ENCODE measurements around the gene C1orf174. TPM values are rescaled to one million over a fixed set of nuclear protein-coding genes. Genes with fewer than 3 reads are reported as not detected.
A peak's percentile ranks its signal among the peaks of the same experiment; 100 is the strongest.

C1orf174 gene
- polyA plus RNA-seq, 3 donors: 19.1 to 46.0 (median 21.3) TPM

DNA sequence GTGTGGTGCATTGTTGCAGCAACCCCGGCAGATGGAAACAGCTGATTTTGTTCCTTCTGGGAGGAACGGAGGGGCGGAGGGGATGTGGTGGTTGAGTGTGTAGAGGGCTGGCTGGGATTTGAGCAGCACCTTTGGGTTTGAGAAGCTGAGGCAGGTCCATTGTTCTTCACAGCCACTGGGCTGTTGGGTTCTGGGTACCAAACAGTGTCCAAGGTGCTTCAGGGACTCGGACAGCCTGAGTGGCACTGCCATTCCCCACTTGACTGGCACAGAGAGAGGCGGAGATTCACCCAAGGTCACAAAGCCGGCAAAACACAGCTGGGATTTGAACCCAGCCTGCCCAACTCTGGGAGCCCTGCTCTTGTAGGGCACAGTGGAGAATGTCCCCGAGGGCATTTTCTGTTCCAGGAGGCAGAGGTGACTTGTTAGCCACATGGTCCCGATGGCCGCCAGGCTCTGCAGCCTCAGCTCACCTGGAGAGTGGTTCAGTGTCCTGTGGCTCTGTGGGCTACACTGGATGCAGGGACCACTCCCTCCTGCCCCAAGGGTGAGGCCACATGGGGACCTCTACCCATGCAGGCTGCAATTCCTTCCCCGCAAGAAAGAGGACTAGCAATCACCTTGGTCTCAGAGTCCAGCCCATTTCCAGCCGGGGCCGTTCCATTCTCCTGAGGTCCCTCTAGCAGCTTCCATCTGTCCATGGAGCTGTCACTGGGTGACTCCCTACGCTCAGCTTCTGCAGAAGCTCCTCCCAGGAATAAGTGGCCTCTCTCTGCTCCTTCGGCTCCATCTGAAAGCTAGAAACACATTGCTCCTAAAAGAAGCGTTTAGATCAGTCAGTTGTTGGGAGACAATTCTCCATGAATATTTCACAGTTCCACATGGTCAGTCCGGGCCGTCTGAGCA is 31.2 kb upstream of the C1orf174 start:
- Histone ChIP-seq H3K9ac (ENCODE audit: insufficient read depth, low read length, poor library complexity, severe bottlenecking) (no peak overlapping the region), H3K4me2 (replicated peaks; ENCODE audit: extremely low read depth, low read length, poor library complexity, severe bottlenecking) (no peak overlapping the region), H3K27ac (ENCODE audit: low read depth in 1 of 2, low read length in 2 of 2) (no peak overlapping the region), H3K36me3 (replicated peaks in 1 of 2; ENCODE audit: control insufficient read depth in 1 of 2, insufficient read depth in 2 of 2, low read length in 2 of 2) (no peaks in the 10 kb centered on the region), H3K4me3 (replicated peaks in 1 of 3; ENCODE audit: low read depth in 2 of 3, low read length in 3 of 3) (no peak overlapping the region), H4K20me1 (ENCODE audit: insufficient read depth, low read length) (no peaks in the 10 kb centered on the region), H2AFZ (ENCODE audit: insufficient read depth, low read depth, low read length, poor library complexity, severe bottlenecking) (no peak overlapping the region), H3K4me1 (ENCODE audit: control insufficient read depth in 1 of 2, insufficient read depth in 2 of 2, low read length in 2 of 2) (no peaks in the 10 kb centered on the region), H3K27me3 (ENCODE audit: control insufficient read depth in 2 of 2, insufficient read depth in 2 of 2, low read length in 2 of 2) (no peaks in the 10 kb centered on the region), H3K9me3 (replicated peaks in 1 of 2; ENCODE audit: control insufficient read depth in 1 of 2, insufficient read depth in 1 of 2, low read length in 2 of 2) (peaks cover 6 to 10% of the 10 kb centered on the region in 2 donors), H3K79me2 (ENCODE audit: insufficient read depth, low read length) (no peaks in the 10 kb centered on the region)
- Mint-ChIP-seq H3K36me3 (no peaks in the 10 kb centered on the region), H3K4me1 (no peaks in the 10 kb centered on the region), H3K27ac (no peak overlapping the region), H3K27me3 (ENCODE audit: low read depth in 3 of 3) (peaks cover 3 to 10% (median 3%) of the 10 kb centered on the region in 3 donors), H3K4me3 (no peak overlapping the region), H3K9me3 (peaks cover 5 to 19% (median 14%) of the 10 kb centered on the region in 7 donors)
- TF ChIP-seq, protein P1, sequence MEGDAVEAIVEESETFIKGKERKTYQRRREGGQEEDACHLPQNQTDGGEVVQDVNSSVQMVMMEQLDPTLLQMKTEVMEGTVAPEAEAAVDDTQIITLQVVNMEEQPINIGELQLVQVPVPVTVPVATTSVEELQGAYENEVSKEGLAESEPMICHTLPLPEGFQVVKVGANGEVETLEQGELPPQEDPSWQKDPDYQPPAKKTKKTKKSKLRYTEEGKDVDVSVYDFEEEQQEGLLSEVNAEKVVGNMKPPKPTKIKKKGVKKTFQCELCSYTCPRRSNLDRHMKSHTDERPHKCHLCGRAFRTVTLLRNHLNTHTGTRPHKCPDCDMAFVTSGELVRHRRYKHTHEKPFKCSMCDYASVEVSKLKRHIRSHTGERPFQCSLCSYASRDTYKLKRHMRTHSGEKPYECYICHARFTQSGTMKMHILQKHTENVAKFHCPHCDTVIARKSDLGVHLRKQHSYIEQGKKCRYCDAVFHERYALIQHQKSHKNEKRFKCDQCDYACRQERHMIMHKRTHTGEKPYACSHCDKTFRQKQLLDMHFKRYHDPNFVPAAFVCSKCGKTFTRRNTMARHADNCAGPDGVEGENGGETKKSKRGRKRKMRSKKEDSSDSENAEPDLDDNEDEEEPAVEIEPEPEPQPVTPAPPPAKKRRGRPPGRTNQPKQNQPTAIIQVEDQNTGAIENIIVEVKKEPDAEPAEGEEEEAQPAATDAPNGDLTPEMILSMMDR (IDR thresholded peaks at IDR 0.05): no peak
- no peak for DNase-seq
- 83% methylated on average over 14 of the region's 17 CpGs for WGBS (ENCODE audit: insufficient coverage)
- intact Hi-C loops (cut with micrococcal nuclease): no loop called here

DNA sequence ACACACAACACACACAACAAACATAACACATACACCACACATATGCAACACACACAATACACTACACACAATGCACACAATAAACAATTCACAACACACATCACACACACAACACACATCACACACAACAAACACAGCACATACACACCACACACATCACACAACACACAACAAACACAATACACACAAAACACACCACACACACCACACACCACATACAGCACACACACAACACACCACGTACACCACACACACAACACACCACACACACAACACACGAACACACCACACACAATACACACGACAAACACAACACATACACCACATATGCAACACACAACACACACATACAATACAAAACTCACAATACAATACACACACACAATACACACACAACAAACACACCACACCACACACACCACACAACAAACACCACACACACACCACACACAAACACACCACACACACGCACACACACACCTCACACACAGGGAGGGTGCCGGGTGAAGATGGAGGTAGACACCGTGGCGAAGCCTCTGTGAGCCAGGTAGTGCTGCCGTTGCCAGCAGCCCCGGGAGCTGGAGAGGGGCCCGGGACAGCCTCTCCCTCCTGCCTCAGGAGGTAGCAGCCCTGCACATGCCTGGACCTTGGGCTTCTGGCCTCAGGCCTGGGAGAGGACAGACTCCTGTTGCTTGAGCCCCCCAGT is 30.4 kb upstream of the C1orf174 start:
- H3K27me3 Mint-ChIP-seq (ENCODE audit: low read depth in 3 of 3): peaks cover 6 to 11% (median 7%) of the 10 kb centered on the region in 3 donors
- DNase-seq: no peak
- Histone ChIP-seq H3K79me2 (ENCODE audit: insufficient read depth, low read length) (no peaks in the 10 kb centered on the region), H2AFZ (ENCODE audit: insufficient read depth, low read depth, low read length, poor library complexity, severe bottlenecking) (no peak overlapping the region), H3K4me3 (replicated peaks in 1 of 3; ENCODE audit: low read depth in 2 of 3, low read length in 3 of 3) (no peak overlapping the region), H3K4me2 (replicated peaks; ENCODE audit: extremely low read depth, low read length, poor library complexity, severe bottlenecking) (no peak overlapping the region), H3K4me1 (ENCODE audit: control insufficient read depth in 1 of 2, insufficient read depth in 2 of 2, low read length in 2 of 2) (no peaks in the 10 kb centered on the region), H4K20me1 (ENCODE audit: insufficient read depth, low read length) (no peaks in the 10 kb centered on the region), H3K9ac (ENCODE audit: insufficient read depth, low read length, poor library complexity, severe bottlenecking) (no peak overlapping the region), H3K27me3 (ENCODE audit: control insufficient read depth in 2 of 2, insufficient read depth in 2 of 2, low read length in 2 of 2) (no peaks in the 10 kb centered on the region), H3K27ac (ENCODE audit: low read depth in 1 of 2, low read length in 2 of 2) (no peak overlapping the region), H3K9me3 (replicated peaks in 1 of 2; ENCODE audit: control insufficient read depth in 1 of 2, insufficient read depth in 1 of 2, low read length in 2 of 2) (peaks cover 2 to 3% of the 10 kb centered on the region in 2 donors), H3K36me3 (replicated peaks in 1 of 2; ENCODE audit: control insufficient read depth in 1 of 2, insufficient read depth in 2 of 2, low read length in 2 of 2) (no peaks in the 10 kb centered on the region)
- 83% methylated on average over 6 of the region's 10 CpGs for WGBS (ENCODE audit: insufficient coverage)
- no peaks in the 10 kb centered on the region for H3K36me3 Mint-ChIP-seq
- intact Hi-C loops (cut with micrococcal nuclease): no loop called here
- H3K4me1 Mint-ChIP-seq: no peaks in the 10 kb centered on the region
- peak overlapping the region in 1 of 7 donors; percentile 4 for H3K27ac Mint-ChIP-seq
- TF ChIP-seq, protein P1 (IDR thresholded peaks at IDR 0.05): no peak
- no peak overlapping the region for H3K4me3 Mint-ChIP-seq
- H3K9me3 Mint-ChIP-seq: peaks cover 5 to 14% (median 9%) of the 10 kb centered on the region in 7 donors
